ENCODE results near the gene IFNW1.

Gene IFNW1

DNA sequence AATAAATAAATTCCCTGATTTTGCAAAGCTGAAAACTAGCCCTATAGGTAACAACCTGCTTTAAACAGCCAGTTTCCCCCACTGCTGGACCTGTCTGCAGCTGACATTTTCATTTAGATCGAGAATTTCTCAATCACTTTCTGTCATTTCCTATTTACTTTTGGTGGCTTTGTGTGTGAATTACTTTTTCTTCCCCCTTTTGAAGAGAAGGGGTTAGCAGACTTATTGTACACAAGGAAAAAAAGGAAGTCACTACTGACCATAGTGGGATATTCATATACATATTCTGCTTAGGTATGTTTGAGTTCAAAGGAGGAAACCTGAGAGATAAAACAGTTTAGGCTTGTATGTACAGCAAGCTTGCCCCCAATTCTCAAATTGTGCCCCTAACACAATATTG lies 36.8 kb downstream of the IFNW1 start:
- no peak for DNase-seq

DNA sequence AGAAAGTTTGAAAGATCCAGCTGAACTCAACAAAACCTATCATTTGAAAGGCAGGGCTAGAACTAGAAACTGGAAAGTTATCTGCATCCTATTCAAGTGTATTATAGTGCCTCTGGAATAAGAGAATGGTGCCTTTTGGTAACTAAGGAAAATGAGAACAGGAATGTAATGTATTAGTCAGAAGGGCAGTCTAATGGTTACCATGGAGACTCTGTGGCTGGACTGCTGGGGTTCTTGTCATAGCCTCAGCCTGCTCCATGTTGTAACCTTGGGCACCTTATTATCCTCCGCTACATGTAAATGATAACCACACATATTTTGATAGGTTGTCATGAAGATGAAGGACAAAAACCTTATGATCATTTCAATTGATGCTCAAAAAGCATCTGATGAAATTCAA lies 39.3 kb downstream of the IFNW1 start:
- peak; percentile 18 for DNase-seq

DNA sequence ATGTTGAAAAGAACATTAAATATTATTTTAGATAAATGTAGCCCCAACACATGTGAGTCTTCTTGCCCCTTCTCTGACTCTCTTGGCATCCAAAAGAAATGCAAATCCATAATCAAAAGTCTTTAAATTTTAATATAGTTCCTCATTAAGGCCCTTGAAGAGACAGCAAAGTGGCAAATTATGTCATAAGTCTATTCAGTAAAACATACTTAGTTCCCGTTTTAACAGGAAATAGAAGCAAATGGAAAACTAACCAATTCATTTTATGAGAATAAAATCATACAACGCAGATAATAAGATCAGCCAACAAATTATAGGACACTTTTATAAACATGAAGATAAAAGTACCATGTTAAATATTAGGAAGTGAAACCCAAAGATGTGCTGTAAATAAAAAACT lies 43.8 kb downstream of the IFNW1 start:
- no peak for DNase-seq

DNA sequence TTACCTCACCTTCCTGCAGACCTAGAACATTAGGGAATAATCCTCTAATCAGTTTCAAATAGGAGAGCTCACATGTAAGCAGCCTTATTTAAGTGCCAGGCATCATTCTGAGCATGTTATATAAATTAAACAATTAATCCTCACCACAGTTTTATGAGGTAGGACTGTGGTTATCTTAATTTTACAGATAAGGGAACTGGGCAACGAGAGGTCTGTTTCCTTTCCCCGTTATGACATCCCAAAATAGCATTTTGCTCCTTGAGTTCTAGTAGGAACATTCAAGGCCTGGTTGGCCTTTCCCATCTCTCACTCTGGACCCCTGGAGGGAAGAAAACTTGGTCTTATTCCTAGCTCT lies 44.8 kb downstream of the IFNW1 start:
- no peak for DNase-seq

DNA sequence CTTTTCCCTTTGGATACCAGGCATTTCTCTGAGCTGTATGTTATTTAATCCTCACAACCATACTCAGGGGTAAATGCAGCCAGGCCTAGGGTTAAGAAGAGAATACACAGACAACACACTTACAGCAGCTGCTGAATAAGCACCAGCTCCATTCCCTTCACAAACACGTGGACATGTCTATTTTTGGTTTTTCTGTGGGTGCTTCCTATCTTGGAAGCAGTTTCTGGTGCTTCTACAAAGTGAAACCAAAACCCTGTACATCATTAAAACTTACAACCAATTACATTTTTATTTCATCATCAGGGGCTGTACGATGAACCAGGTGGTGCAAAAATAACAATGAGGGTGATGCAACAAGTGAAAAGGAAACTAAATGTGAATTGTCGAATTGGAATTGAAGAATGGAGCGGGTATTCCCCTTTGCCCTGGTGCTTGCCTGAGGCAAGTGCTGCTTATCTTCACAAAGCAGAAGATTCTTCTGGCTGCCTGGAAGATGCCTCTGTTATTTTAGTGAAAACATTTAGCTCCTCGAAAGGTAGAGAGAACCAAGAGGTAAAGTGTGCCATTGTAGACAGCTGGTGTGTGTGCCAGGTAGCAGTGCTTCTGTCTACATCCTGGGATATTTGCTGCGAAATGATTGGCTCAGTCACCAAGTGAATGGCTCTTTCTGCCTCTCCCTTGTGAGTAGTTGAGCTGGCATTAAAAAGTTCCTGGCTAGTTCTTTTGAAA lies 45.3 kb downstream of the IFNW1 start:
- peak; percentile 57 for DNase-seq

DNA sequence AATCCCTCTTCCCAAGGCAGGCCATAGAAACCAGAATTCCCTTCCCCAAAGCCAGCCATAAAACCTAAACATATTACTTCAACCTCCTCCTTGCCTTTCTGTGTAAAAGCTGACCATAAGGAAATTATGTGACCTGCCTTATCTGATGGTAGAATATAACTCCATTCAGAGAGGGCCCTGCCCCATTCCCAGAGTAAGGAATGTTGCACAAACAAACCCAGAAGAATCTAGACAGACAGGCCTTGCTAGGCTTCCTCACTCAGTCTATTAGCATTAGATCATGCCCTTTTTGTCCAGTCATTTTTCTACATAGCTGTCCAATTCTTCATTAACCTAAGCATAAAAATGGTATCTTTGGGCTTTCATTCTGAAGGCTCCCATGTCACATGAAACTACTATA lies 46.1 kb downstream of the IFNW1 start:
- DNase-seq: peak; percentile 32

Data from EL (cell line).